T-helper 1 cell treated with Interleukin-12 subunit alpha and Interleukin-12 subunit beta and Interleukin-4 antibody, amounts not matched to agents 30 μg/mL and 1 μg/mL, for 36 hours (primary cell): ENCODE measurements around the gene ATAD3C.
"Not testable (repeated sequence)": the region's sequence is repeated elsewhere in the genome, so short reads cannot be mapped to it uniquely, and the experiment has no call there.

ENCODE experiments used
- H3K27ac Mint-ChIP-seq: one replicate; pipeline ENCODE4 v1.8.0; 2021; ENCODE audit warnings: mild to moderate bottlenecking, mixed read lengths
- H3K27me3 Mint-ChIP-seq: one replicate; pipeline ENCODE4 v1.8.0; 2021; ENCODE audit warnings: low read depth, mixed read lengths
- H3K36me3 Mint-ChIP-seq: one replicate; pipeline ENCODE4 v1.8.0; 2021; ENCODE audit warnings: low read depth, mixed read lengths
- H3K4me1 Mint-ChIP-seq: one replicate; pipeline ENCODE4 v1.8.0; 2021; ENCODE audit warnings: low read depth, mixed read lengths
- H3K4me3 Mint-ChIP-seq: one replicate; pipeline ENCODE4 v1.8.0; 2021; ENCODE audit warnings: mild to moderate bottlenecking, moderate library complexity, mixed read lengths
- H3K9me3 Mint-ChIP-seq: one replicate; pipeline ENCODE4 v1.8.0; 2021; ENCODE audit warnings: mixed read lengths

ATAD3C gene

DNA sequence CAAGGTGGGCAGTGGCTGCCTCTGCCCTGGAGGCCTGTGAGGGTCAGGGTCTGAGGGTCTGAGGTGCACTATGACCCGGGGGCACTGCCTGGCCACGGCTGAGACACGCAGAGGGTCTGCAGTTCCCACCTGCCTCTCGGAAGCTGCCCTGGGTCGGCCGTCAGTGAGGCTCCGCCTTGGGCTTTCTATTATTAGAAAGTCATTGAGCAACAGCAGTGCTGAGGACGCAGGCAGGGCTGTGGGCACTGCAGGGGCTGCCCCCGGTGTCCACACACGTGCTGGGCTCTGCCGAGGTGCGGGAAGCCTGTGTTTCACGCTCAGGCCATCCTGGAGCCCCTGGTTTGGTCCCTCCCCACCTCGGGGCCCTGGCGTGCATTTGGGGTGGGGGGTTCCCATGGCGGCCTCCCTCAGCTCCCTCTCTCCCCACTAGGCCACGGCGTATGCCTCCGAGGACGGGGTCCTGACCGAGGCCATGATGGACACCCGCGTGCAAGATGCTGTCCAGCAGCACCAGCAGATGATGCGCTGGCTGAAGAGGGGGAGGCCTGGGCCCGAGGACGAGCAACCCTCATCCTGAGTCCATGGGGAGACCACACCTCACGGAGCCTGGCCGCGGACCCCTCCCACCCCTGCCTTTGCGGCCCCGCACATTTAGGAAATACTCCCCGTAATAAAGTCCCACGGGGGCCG, 59.4 kb downstream of the ATAD3C start:
- H3K4me3 Mint-ChIP-seq, H3K36me3 Mint-ChIP-seq, H3K27ac Mint-ChIP-seq, H3K27me3 Mint-ChIP-seq, H3K9me3 Mint-ChIP-seq: not testable (repeated sequence)
- peaks cover 23% of the 10 kb centered on the region for H3K4me1 Mint-ChIP-seq

DNA sequence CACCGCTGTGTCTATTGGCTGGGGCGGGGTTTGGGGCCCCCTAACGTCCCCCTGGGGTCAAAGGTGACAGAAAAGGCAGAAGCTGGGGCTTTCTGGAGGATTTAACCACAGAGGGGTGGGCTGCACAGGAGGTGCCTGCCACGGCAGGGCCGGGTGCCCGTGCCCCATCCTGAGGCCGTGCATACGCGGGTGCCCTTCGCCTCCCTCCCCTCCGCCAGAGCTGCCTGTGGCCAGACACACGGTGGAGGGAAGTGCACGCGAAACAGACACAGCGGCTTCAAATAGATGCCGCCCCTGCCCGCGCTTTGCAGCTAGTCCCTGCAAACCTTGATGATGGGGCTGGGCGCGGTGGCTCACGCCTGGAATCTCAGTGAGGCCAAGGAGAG, 60.0 kb downstream of the ATAD3C start:
- not testable (repeated sequence) for H3K27me3 Mint-ChIP-seq, H3K9me3 Mint-ChIP-seq, H3K36me3 Mint-ChIP-seq, H3K27ac Mint-ChIP-seq, H3K4me3 Mint-ChIP-seq
- peaks cover 23% of the 10 kb centered on the region for H3K4me1 Mint-ChIP-seq

DNA sequence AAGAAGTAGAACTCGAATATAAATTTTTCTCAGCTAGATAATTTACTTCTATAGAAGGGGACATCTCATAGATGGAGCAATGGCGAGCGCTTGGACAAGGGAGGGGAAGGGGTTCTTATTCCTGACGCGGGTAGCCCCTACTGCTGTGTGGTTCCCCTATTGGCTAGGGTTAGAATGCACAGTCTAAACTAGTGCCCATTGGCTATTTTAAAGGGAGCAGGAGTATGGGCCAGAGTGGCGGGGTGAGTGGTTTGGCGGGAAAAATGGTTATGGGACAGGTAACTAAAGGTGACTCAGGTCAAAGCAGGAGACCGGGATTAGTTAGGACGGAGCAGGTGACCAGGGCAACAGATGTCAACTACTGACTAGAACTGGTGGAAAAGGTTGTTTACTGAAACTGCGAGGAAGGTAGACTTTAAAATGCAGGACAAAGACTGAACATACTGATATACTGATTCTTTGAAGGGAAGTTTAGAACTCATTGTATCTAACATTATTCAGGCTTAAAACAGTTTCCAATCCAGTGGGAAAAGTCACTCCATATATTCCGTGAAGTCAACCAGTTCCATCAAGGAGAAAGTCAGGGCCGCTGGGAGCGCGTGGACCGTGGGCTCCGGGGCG, 61.5 kb downstream of the ATAD3C start:
- no peaks in the 10 kb centered on the region for H3K36me3 Mint-ChIP-seq
- no peaks in the 10 kb centered on the region for H3K9me3 Mint-ChIP-seq
- H3K4me3 Mint-ChIP-seq, result peak overlapping the region; percentile 90
- no peaks in the 10 kb centered on the region for H3K27me3 Mint-ChIP-seq
- peak overlapping the region; percentile 93 for H3K27ac Mint-ChIP-seq
- peaks cover 15% of the 10 kb centered on the region for H3K4me1 Mint-ChIP-seq

DNA sequence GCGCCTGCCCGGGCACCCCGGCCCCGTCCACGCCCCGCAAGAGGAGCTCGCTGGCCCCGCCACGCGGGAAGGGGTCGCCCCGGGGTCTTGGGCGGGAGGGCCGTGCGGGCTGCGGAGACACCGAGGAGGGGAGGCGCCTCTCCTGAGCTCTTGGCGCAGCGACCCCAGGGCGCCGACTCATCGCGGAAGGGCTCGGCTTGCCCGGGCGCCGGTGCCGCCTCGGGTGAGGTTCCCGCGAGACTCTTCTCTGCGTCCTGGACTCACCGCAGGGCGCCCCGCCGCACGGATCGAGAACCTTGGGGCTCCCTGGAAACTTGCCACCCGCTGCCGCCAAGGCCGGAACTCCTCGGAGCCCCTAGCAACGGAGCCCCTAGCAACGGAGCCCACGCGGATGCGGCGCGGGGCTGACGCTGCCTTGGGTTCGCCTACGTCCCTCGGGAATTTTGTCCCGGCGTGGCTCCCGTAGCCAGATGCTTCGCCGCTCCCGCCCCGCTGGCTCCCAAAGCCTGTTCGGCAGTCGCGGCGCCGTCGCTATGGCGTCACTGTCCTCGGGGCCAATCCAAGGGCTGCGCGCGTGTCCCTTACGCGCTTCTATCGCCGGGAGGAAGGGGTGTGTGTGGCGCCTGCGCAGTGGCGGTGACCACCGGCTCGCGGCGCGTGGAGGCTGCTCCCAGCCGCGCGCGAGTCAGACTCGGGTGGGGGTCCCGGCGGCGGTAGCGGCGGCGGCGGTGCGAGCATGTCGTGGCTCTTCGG, 62.2 kb downstream of the ATAD3C start, which contains the start of gene ATAD3A:
ATAD3A (plus strand) TSS at position 630 of the 753 bp plus-strand sequence; CDS start at position 737, 107 bp downstream.
- H3K27me3 Mint-ChIP-seq, result no peaks in the 10 kb centered on the region
- H3K27ac Mint-ChIP-seq, result peak within 1 kb of the TSS; percentile 93
- peaks cover 15% of the 10 kb centered on the region for H3K4me1 Mint-ChIP-seq
- H3K36me3 Mint-ChIP-seq, result no peaks in the 10 kb centered on the region
- H3K4me3 Mint-ChIP-seq, result peak within 1 kb of the TSS; percentile 90
- H3K9me3 Mint-ChIP-seq, result no peaks in the 10 kb centered on the region

DNA sequence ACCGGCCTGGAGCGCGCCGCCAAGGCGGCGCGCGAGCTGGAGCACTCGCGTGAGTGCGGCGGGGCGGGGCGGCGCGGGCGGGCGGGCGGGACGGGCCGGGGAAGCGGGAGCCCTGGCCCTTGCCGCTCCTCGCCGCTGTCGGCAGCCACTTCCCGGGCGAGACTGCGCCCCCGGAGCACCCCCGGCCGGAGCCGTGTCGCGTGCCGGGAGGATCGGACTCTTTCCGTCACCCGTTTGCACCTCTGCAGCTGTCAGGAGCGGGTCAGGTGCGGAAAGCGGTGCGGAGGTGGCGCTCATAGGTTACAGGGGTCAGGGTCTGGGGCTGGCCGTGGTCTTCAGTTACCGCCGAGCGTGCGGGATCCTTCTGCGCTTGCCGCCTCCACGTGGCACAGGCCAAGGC, 62.9 kb downstream of the ATAD3C start:
- not testable (repeated sequence) for H3K36me3 Mint-ChIP-seq, H3K9me3 Mint-ChIP-seq, H3K27me3 Mint-ChIP-seq, H3K4me1 Mint-ChIP-seq, H3K27ac Mint-ChIP-seq
- H3K4me3 Mint-ChIP-seq, result peak overlapping the region; percentile 64

GRCh38 chr1:1513675-1514074, 64.2 kb downstream of the ATAD3C start:
- Mint-ChIP-seq H3K27ac (peak overlapping the region; percentile 41), H3K4me3 (peak overlapping the region; percentile 64)
- H3K27me3 Mint-ChIP-seq, H3K36me3 Mint-ChIP-seq, H3K4me1 Mint-ChIP-seq, H3K9me3 Mint-ChIP-seq: not testable (repeated sequence)

DNA sequence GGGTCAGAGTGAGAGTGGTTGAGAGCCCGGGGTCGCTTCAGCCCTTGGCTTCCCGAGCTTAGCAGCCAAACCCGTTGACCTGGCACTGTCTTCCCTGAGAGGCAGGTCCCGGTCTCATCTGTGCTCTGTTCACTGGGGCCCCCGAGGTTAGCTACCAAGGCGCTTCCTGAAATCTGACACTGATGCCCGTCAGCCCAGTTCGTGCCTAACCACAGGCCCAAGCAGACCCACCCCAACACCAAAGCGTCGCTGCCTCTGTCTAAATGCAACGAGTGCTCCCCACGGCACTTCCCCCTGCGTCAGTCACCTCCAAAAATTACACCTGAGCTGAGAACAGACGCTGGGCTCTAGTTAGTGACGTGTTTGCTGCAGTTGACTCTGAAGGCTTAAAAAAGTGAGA, 64.9 kb downstream of the ATAD3C start:
- not testable (repeated sequence) for H3K27ac Mint-ChIP-seq, H3K27me3 Mint-ChIP-seq, H3K4me3 Mint-ChIP-seq, H3K4me1 Mint-ChIP-seq, H3K36me3 Mint-ChIP-seq, H3K9me3 Mint-ChIP-seq

DNA sequence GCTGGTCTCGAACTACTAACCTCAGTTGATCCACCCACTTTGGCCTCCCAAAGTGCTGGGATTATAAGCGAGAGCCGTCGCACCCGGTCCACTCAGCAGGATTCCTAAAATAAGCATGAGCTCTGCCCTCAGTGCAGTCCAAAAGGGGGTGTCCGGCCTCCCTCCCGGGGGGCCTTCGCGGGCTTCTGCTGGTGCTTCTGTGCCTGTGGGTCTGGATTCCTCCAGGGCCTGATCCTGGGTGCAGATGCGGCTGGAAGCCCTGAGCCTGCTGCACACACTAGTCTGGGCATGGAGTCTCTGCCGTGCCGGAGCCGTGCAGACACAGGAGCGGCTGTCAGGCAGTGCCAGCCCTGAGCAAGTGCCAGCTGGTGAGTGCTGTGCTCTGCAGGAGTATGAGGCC, 67.4 kb downstream of the ATAD3C start:
- not testable (repeated sequence) for H3K27me3 Mint-ChIP-seq, H3K4me3 Mint-ChIP-seq, H3K27ac Mint-ChIP-seq, H3K9me3 Mint-ChIP-seq, H3K4me1 Mint-ChIP-seq, H3K36me3 Mint-ChIP-seq

- Mint-ChIP-seq H3K27ac (no peak overlapping the region), H3K36me3 (peaks cover 8% of the 10 kb centered on the region)
These were observed 68.6 kb downstream of the ATAD3C start for GRCh38 chr1:1517973-1518620.

GRCh38 chr1:1518621-1519007, 69.1 kb downstream of the ATAD3C start:
- not testable (repeated sequence) for H3K9me3 Mint-ChIP-seq, H3K36me3 Mint-ChIP-seq, H3K27ac Mint-ChIP-seq, H3K4me1 Mint-ChIP-seq, H3K27me3 Mint-ChIP-seq, H3K4me3 Mint-ChIP-seq

More at GRCh38 chr1:1517973-1518620, 68.6 kb downstream of the ATAD3C start:
- Mint-ChIP-seq H3K27me3 (no peaks in the 10 kb centered on the region), H3K9me3 (no peaks in the 10 kb centered on the region), H3K4me3 (no peak overlapping the region), H3K4me1 (peaks cover 2% of the 10 kb centered on the region)
